SH-SY5Y (cell line): Measurements from ENCODE around the gene NPTX2.

Experiments
- GATA2 ChIP-seq: IDR thresholded peaks from 2 replicates; pipeline ENCODE4 v1.6.1; 2011; ENCODE audit warnings: mild to moderate bottlenecking, low read depth, low read length
- GATA3 ChIP-seq: IDR thresholded peaks from 2 replicates; pipeline ENCODE4 v1.6.1; 2011; ENCODE audit warnings: low read depth, mild to moderate bottlenecking, low read length, moderate library complexity

DNA sequence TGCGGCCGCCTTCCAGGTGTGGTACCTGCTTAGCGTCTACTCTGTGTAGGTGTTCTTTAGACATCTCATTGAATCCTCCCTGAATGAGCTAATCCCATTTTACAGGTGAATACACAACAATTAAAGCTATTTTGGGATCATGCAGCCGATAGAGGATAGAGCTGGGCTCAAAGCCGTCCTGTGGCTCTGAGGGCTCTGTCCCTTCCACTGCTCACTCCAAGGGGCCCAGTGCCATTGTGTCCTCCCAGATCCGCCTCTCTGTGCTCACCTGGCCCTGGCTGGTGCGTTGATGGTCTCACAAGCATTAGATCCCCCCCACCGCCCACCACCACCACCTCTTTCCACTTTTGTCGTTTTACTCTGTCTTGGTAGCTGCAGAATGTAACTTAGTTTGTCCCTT lies 13.1 kb downstream of the NPTX2 start:
- TF ChIP-seq GATA3 (no peak), GATA2 (no peak)
